HG02970 (cell line): ENCODE results near the gene IGFL2.
"Not testable (repeated sequence)": the region's sequence is repeated elsewhere in the genome, so short reads cannot be mapped to it uniquely, and the experiment has no call there.

Experiments used
- ATAC-seq: cut with Tn5 transposase; IDR thresholded peaks from one replicate; pipeline ENCODE4 v1.9.1; 2021; ENCODE audit warnings: mild to moderate bottlenecking, moderate library complexity, moderate number of reproducible peaks; ENCODE audit not compliant: unreplicated experiment, low FRiP score

IGFL2 gene

GRCh38 chr19:46206682-46207081, 58.6 kb downstream of the IGFL2 start:
- ATAC-seq = no peak

GRCh38 chr19:46207858-46208257, 59.8 kb downstream of the IGFL2 start:
- ATAC-seq = not testable (repeated sequence)

- no peak for ATAC-seq
These were observed 61.0 kb downstream of the IGFL2 start for GRCh38 chr19:46209051-46209450.

- ATAC-seq = no peak
These were observed 61.4 kb downstream of the IGFL2 start for GRCh38 chr19:46209472-46209871.

- no peak for ATAC-seq
These were observed 62.6 kb downstream of the IGFL2 start for GRCh38 chr19:46210669-46211068.
